ENCODE data around the gene RGPD3.
"Not testable (repeated sequence)": the region's sequence is repeated elsewhere in the genome, so short reads cannot be mapped to it uniquely, and the experiment has no call there.

The RGPD3 gene

GRCh38 chr2:106468107-106468506 is at the start of gene RGPD3:
RGPD3 (minus strand) TSS chr2:106468413; CDS start chr2:106468288, 125 bp downstream.
- not testable (repeated sequence) for DNase-seq

GRCh38 chr2:106517329-106517728 is 49.1 kb upstream of the RGPD3 start:
- no peak for DNase-seq

- DNase-seq: no peak
These were observed 48.7 kb upstream of the RGPD3 start for GRCh38 chr2:106516864-106517263.

- DNase-seq: no peak
These were observed 48.2 kb upstream of the RGPD3 start for GRCh38 chr2:106516436-106516835.

- DNase-seq: not testable (repeated sequence)
These were observed 46.6 kb upstream of the RGPD3 start for GRCh38 chr2:106514827-106515226.

GRCh38 chr2:106513391-106513790 is 45.2 kb upstream of the RGPD3 start:
- not testable (repeated sequence) for DNase-seq

- not testable (repeated sequence) for DNase-seq
These were observed 43.7 kb upstream of the RGPD3 start for GRCh38 chr2:106511934-106512333.

GRCh38 chr2:106511476-106511901 is 43.3 kb upstream of the RGPD3 start:
- DNase-seq: peak; percentile 37

GRCh38 chr2:106510791-106511190 is 42.6 kb upstream of the RGPD3 start:
- not testable (repeated sequence) for DNase-seq

GRCh38 chr2:106509374-106509770 is 41.2 kb upstream of the RGPD3 start:
- not testable (repeated sequence) for DNase-seq

- not testable (repeated sequence) for DNase-seq
These were observed 40.6 kb upstream of the RGPD3 start for GRCh38 chr2:106508660-106509373.

GRCh38 chr2:106506002-106506687 is 37.9 kb upstream of the RGPD3 start:
- not testable (repeated sequence) for DNase-seq

- DNase-seq: not testable (repeated sequence)
These were observed 36.6 kb upstream of the RGPD3 start for GRCh38 chr2:106504787-106505186.

GRCh38 chr2:106504192-106504591 is 36.0 kb upstream of the RGPD3 start:
- DNase-seq: not testable (repeated sequence)

GRCh38 chr2:106502351-106502750 is 34.1 kb upstream of the RGPD3 start:
- not testable (repeated sequence) for DNase-seq

- DNase-seq: not testable (repeated sequence)
These were observed 32.1 kb upstream of the RGPD3 start for GRCh38 chr2:106500350-106500749.

GRCh38 chr2:106498549-106498948 is 30.3 kb upstream of the RGPD3 start:
- not testable (repeated sequence) for DNase-seq

- not testable (repeated sequence) for DNase-seq
These were observed 24.7 kb upstream of the RGPD3 start for GRCh38 chr2:106492913-106493312.

- DNase-seq: not testable (repeated sequence)
These were observed 24.2 kb upstream of the RGPD3 start for GRCh38 chr2:106492399-106492798.

GRCh38 chr2:106489701-106490100 is 21.5 kb upstream of the RGPD3 start:
- DNase-seq: not testable (repeated sequence)

GRCh38 chr2:106487386-106488191 is 19.4 kb upstream of the RGPD3 start:
- DNase-seq: not testable (repeated sequence)

GRCh38 chr2:106486551-106487385 is 18.6 kb upstream of the RGPD3 start, which contains the start of gene CD8B2:
CD8B2 (plus strand) TSS chr2:106487364; CDS start chr2:106487427, 63 bp downstream.
- DNase-seq: not testable (repeated sequence)

All from stimulated activated naive CD4-positive, alpha-beta T cell treated with Interleukin-2 at 50 U/mL for 16 hours (primary cell).